Stomach (tissue), 9 donors: Measurements from ENCODE around the gene FOXJ2. TPM values are rescaled to one million over a fixed set of nuclear protein-coding genes. Genes with fewer than 3 reads are reported as not detected.
"Not testable (repeated sequence)": the region's sequence is repeated elsewhere in the genome, so short reads cannot be mapped to it uniquely, and the experiment has no call there.

Experiments used
- DNase-seq, 2 donors: peaks; one replicate each; pipeline versions ENCODE4 v3.0.0 to v3.0.0-alpha.2; 2013 to 2019
- H3K27ac ChIP-seq, 5 donors: fragments of 200-600 bp in 4 of 5; sonication (generic) in 4 of 5; one replicate each; pipeline ENCODE4 v1.5.1; 2013 to 2019; ENCODE audit warnings: mild to moderate bottlenecking in 1 of 5, moderate library complexity in 1 of 5
- H3K27me3 ChIP-seq, 3 donors: fragments of 200-600 bp; sonication (generic); one replicate each; pipeline ENCODE4 v1.5.1; 2017 to 2019; ENCODE audit warnings: mixed run types in 1 of 3
- H3K36me3 ChIP-seq, 4 donors: fragments of 200-600 bp; sonication (generic); 1 replicate in 3 of 4; 2 replicates in 1 of 4; pipeline ENCODE4 v1.5.1; 2016 to 2019
- H3K4me1 ChIP-seq, 4 donors: fragments of 200-600 bp; sonication (generic); one replicate each; pipeline ENCODE4 v1.5.1; 2016 to 2019
- H3K4me3 ChIP-seq, 4 donors: fragments of 200-600 bp; sonication (generic) in 3 of 4; one replicate each; pipeline ENCODE4 v1.5.1; 2016 to 2019; ENCODE audit warnings: mild to moderate bottlenecking in 1 of 4
- H3K9me3 ChIP-seq, 4 donors: fragments of 200-600 bp; sonication (generic); one replicate each; pipeline ENCODE4 v1.5.1; 2016 to 2019
- CTCF ChIP-seq, 7 experiments: fragments of 450-650 bp in 4 of 7; fragments of 200-600 bp in 3 of 7; sonication (generic) in 3 of 7; IDR thresholded peaks; one replicate each; pipeline ENCODE4 v1.5.1; 2016 to 2019; ENCODE audit warnings: antibody characterized with exemption in 7 of 7, control low read depth in 2 of 7, mild to moderate bottlenecking in 1 of 7
- EP300 ChIP-seq: sonication (generic); formaldehyde crosslinking; IDR thresholded peaks from one replicate; pipeline ENCODE4 v1.6.1; 2017; ENCODE audit warnings: antibody characterized with exemption
- POLR2A ChIP-seq, 4 donors: fragments of 450-650 bp; IDR thresholded peaks; one replicate each; pipeline ENCODE4 v1.6.1; 2016; ENCODE audit warnings: antibody characterized with exemption in 4 of 4, control low read depth in 2 of 4, mild to moderate bottlenecking in 1 of 4, moderate library complexity in 1 of 4
- POLR2AphosphoS5 ChIP-seq, 3 donors: sonication (generic); formaldehyde crosslinking; IDR thresholded peaks; one replicate each; pipeline ENCODE4 v1.6.1; 2016; ENCODE audit warnings: antibody characterized with exemption in 3 of 3
- WGBS, 5 donors: extraction: QIAGEN DNeasy Blood & Tissue Kit in 3 of 5; methylation state at CpG; one replicate each; pipeline versions ENCODE4 v1.1.5 to v1.1.7; 2013 to 2018; 5-methylcytosine and 5-hydroxymethylcytosine counted together
- intact Hi-C: fragments of 100-400 bp; cut with DNase I; formaldehyde crosslinking; loops from one replicate; pipeline ENCODE4 v1.15.1; 2023; ENCODE audit warnings: low total_unique reads
- polyA plus RNA-seq, 3 donors: library from polyadenylated mRNA; stranded (reverse); fragments of 200-250 nt; gene quantifications; one replicate each; pipeline ENCODE4 v1.2.3, GENCODE V29; 2013
- total RNA-seq, 5 donors: library from RNA; depleted of rRNA; stranded (reverse); fragments of >200 nt; gene quantifications; one replicate each; pipeline versions ENCODE4 v1.1.0 to v1.2.3, GENCODE V29; 2014 to 2016
- donor health status: healthy with polysubstance abuse.
- donor health status: Bipolar disorder and iron deficiency.
- donor health status: healthy.

The FOXJ2 gene
- total and polyA plus RNA-seq, 8 donors = 4.5 to 25.2 (median 14.6) TPM

- Histone ChIP-seq H3K27me3 (no peaks in the 10 kb centered on the region), H3K27ac (peak overlapping the region in 1 of 5 donors; percentile 11), H3K36me3 (no peaks in the 10 kb centered on the region), H3K4me3 (no peak overlapping the region), H3K9me3 (no peaks in the 10 kb centered on the region), H3K4me1 (peaks cover 15 to 38% (median 26%) of the 10 kb centered on the region in 4 donors)
- intact Hi-C loops = no loop called here
- no peak for DNase-seq
- TF ChIP-seq CTCF (IDR thresholded peaks at IDR 0.05) (no peak), EP300 (no peak), POLR2AphosphoS5 (IDR thresholded peaks at IDR 0.05) (no peak), POLR2A (IDR thresholded peaks at IDR 0.05) (no peak)
Observed at GRCh38 chr12:8080120-8080519, 47.6 kb downstream of the FOXJ2 start.

- peak overlapping the region; percentile 87 to 96 (median 96) for H3K27ac ChIP-seq
- H3K9me3 ChIP-seq = no peaks in the 10 kb centered on the region
- H3K36me3 ChIP-seq = peaks cover 0 to 8% (median 4%) of the 10 kb centered on the region in 4 donors
- H3K4me1 ChIP-seq = peaks cover 15 to 50% (median 30%) of the 10 kb centered on the region in 4 donors
- TF ChIP-seq POLR2A (IDR thresholded peaks at IDR 0.05) (no peak), EP300 (no peak), CTCF (IDR thresholded peaks at IDR 0.05) (peak in 1 of 7 experiments; percentile 0), POLR2AphosphoS5 (IDR thresholded peaks at IDR 0.05) (peak in 1 of 3 donors; percentile 12)
- peak in 1 of 2 donors; percentile 52 for DNase-seq
- 1 to 2% (median 1%) methylated on average over 15 of the region's 15 CpGs for WGBS, 5 donors
- intact Hi-C loops = no loop called here
- H3K27me3 ChIP-seq = no peaks in the 10 kb centered on the region
- H3K4me3 ChIP-seq = peak overlapping the region; percentile 77 to 92 (median 82)
Observed at GRCh38 chr12:8081251-8081920, 48.9 kb downstream of the FOXJ2 start.

- H3K4me3 ChIP-seq = peak overlapping the region; percentile 77 to 92 (median 82)
- no peaks in the 10 kb centered on the region for H3K9me3 ChIP-seq
- DNase-seq = no peak
- intact Hi-C loops = no loop called here
- peak overlapping the region in 4 of 5 donors; percentile 87 to 96 (median 96) for H3K27ac ChIP-seq
- 1 to 3% (median 2%) methylated on average over 4 of the region's 4 CpGs for WGBS, 5 donors
- no peaks in the 10 kb centered on the region for H3K27me3 ChIP-seq
- peaks cover 15 to 61% (median 41%) of the 10 kb centered on the region in 4 donors for H3K4me1 ChIP-seq
- no peak for TF ChIP-seq POLR2AphosphoS5 (IDR thresholded peaks at IDR 0.05)
- TF ChIP-seq POLR2A (IDR thresholded peaks at IDR 0.05) = no peak
- no peak for TF ChIP-seq CTCF (IDR thresholded peaks at IDR 0.05)
- TF ChIP-seq EP300 = no peak
- peaks cover 0 to 10% (median 5%) of the 10 kb centered on the region in 4 donors for H3K36me3 ChIP-seq
Observed at GRCh38 chr12:8082808-8083100, 50.2 kb downstream of the FOXJ2 start.

GRCh38 chr12:8084351-8084750 lies 51.8 kb downstream of the FOXJ2 start:
- intact Hi-C loops, H3K9me3 ChIP-seq, H3K27ac ChIP-seq, H3K27me3 ChIP-seq, H3K4me3 ChIP-seq, DNase-seq: not testable (repeated sequence)
- H3K4me1 ChIP-seq = peaks cover 15 to 77% (median 48%) of the 10 kb centered on the region in 4 donors
- peaks cover 4 to 17% (median 9%) of the 10 kb centered on the region in 4 donors for H3K36me3 ChIP-seq
- WGBS, 5 donors = 29 to 63% (median 45%) methylated on average over 3 of the region's 3 CpGs

- no peak for DNase-seq
- Histone ChIP-seq H3K27ac (peak overlapping the region in 2 of 5 donors; percentile 10 to 58), H3K4me3 (no peak overlapping the region), H3K36me3 (peaks cover 36 to 50% (median 42%) of the 10 kb centered on the region in 4 donors), H3K27me3 (no peaks in the 10 kb centered on the region), H3K4me1 (peaks cover 15 to 64% (median 43%) of the 10 kb centered on the region in 4 donors), H3K9me3 (no peaks in the 10 kb centered on the region)
- intact Hi-C loops = no loop called here
- WGBS, 5 donors = 78 to 86% (median 82%) methylated on average over 2 of the region's 2 CpGs
- TF ChIP-seq EP300 (no peak), CTCF (IDR thresholded peaks at IDR 0.05) (no peak), POLR2A (IDR thresholded peaks at IDR 0.05) (no peak), POLR2AphosphoS5 (IDR thresholded peaks at IDR 0.05) (no peak)
Observed at GRCh38 chr12:8087666-8088065, 55.1 kb downstream of the FOXJ2 start.
